GM18951 (cell line): ENCODE data around the gene BTBD7.

Source experiments
- POLR2A ChIP-seq: IDR thresholded peaks from 4 replicates; pipeline ENCODE4 v1.6.1; 2011; ENCODE audit warnings: mild to moderate bottlenecking; ENCODE audit not compliant: insufficient read length, insufficient read depth; ENCODE audit errors: extremely low read depth
- in situ Hi-C: fragments of 300-500 bp; cut with MboI; formaldehyde crosslinking; loops from one replicate; pipeline ENCODE4 v1.12.0; 2022; ENCODE audit warnings: low sequenced_read_pairs, mixed read lengths, inconsistent platforms; ENCODE audit not compliant: unreplicated experiment

Gene BTBD7

DNA sequence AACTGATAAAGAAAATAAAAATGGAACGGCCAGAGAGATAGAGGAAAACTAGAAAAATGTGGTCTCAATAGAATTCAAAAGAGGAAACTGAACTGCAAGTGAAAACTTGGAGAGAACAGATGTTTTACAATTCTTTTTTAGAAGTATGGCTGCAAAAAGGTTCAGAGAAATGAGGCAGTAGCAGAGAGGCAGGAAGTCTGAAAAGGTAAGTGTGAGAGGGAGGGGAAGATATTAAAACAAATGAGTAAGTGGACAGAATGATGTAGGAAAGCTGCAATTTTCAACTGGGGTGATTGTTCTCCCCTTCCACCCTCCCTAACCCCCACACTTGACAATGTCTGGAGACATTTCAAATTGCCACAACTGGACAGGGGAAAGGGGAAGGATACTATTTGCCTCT lies 12.9 kb downstream of the BTBD7 start:
- in situ Hi-C loops: no loop called here
- no peak for TF ChIP-seq POLR2A

DNA sequence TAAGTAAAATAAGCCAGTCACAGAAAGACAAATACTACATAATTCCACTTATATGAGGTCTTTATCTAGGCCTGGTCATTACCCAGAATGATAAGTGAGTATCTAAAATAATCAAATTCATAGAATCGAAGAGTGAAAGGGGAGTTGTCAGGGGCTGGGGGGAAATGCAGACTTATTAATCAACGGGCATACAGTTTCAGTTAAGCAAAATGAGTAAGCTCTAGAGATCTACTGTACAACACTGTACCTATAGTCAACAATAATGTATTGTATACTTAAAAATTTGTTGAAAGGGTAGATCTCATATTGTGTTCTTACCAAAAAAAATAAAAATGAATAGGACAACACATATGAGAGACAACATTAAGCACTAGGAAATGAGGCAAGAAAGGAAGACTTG lies 13.3 kb downstream of the BTBD7 start:
- no peak for TF ChIP-seq POLR2A
- in situ Hi-C loops: no loop called here

DNA sequence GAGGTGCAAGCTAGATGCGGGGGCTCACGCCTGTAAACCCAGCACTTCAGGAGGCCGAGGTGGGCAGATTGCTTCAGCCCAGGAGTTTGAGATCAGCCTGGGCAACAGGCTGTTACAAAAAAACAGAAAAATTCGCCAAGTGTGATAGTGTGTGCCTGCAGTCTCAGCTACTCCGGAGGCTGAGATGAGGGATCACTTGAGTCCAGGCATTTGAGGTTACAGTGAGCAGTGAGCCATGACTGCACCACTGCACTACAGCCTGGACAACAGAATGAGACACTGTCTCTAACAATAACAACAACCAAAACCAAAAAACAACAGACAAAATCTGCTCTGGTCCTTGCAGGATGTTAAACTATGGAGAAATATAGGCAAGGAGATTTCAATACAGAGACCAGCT lies 13.9 kb downstream of the BTBD7 start:
- no peak for TF ChIP-seq POLR2A
- in situ Hi-C loops: no loop called here

DNA sequence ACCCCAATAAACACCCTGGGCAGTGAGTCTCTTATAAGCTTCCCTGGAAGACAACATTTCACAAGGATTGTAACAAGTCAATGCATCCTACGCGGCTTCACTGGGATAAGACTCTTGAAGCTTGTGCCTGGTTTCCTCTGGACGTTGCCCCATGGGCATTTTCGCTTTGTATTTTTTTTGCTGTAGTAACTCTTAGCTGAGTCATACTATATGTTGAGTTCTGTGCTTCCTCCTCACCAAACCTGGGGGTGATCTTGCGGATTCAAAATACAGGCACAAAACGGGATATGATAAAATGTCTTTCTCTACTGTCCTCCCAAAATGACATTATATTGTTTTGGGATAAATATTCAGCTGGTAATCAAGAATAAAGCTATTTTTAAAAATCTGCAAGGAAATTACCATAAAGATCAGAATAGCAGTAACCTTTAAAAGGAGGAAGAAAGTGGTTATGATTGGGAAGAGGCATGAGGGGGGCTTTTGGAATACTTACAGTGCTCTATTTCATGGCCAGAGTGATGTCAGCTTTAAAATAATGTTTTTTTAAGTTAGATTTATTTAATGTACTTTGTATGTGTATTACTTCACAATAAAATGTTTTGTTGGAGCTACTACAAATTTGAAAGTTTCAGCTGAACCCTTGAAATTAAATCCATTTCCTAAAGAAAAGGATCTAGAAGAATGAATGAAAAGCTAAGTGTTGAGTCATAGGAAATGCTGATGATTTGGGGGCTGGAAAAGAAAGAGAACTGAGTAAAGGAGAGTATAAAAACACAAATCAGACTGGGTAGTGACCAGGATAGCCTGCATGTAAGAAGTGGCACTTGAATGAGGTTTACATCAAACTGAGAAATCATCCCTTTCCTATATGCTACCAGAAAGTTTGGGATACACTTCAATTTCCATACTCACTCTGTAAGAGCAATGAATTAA lies 14.7 kb downstream of the BTBD7 start:
- no peak for TF ChIP-seq POLR2A
- in situ Hi-C loops: no loop called here

DNA sequence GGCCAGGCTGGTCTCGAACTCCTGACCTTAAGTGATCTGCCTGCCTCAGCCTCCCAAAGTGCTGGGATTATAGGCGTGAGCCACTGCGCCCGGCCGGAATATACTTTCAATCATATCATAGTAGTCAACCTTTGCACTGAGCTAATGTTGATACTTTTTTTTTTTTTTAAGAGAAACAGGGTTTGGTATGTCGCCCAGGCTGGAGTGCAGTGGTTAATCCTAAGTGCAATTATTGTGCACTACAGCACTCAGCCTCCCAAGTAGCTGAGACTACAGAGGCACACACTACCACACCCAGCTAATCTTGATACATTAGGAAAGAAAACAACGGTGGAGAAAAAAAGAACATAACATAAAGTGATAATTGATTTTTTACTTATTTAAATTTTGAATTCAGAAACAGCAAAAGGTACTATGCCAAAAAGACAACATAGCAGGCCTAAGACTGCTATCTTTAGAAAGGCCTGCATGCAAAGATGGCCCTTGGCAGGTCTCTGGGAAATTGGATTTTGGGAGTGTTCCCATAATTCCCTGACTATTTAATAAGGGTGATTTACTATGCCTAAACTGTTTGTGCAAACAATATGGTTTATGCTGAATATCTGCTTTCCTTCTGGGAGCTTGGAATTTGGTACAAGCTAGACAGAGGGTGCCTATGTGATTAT lies 15.5 kb downstream of the BTBD7 start:
- no peak for TF ChIP-seq POLR2A
- in situ Hi-C loops: no loop called here

DNA sequence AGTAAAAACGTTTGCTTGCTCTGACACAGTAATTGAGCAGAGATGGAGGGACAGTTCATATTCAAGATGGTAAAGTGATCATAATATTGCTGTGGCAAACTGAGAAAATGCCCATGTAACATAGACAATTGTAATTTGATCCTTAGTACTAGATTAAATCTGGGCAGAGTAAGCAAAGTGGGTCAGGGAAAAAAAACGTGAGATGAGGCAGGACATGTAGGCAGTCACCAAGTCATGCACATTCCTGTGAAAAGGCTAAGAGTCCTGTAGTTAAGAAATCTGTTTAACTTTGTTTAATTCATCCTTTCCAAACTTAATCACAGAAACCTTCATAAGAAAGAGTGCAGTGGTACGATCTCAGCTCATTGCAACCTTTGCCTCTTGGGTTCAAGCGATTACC lies 16.1 kb downstream of the BTBD7 start:
- in situ Hi-C loops: no loop called here
- TF ChIP-seq POLR2A: no peak

DNA sequence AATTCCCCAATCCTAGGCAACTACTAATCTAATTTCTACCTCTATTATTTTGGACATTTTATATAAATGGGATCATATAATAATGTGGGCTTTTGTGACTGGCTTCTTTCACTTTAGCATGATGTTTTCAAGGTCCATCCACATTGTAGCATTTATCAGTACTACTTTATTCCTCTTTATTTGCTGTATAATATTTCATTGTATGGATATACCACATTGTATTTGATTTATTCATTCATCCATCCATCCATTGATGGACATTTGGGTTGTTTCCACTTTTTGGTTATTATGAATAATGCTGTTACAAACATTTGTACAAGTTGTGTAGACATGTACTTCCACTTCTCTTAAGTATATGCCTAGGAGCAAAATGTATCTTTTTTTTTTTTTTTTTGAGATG lies 17.3 kb downstream of the BTBD7 start:
- in situ Hi-C loops: no loop called here
- TF ChIP-seq POLR2A: no peak

DNA sequence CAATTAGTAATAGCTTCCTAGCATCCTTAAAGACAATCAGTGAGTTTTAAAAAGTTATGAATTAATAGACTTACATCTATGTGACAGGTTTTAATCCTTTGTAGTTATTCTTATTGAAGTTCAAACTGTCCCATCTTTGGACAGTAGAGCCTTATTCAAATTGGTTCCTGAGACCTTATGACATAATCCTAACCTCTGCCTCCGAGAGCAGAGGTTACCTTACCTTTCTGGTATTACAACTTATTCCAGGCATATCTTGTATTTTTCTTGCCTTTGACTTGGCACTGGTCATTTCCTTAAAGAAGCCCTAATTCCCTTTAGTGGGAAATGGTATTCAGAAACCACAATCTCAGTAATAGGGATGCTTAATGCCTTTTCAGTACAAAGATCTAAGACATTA lies 21.8 kb downstream of the BTBD7 start:
- in situ Hi-C loops: no loop called here
- TF ChIP-seq POLR2A: no peak

DNA sequence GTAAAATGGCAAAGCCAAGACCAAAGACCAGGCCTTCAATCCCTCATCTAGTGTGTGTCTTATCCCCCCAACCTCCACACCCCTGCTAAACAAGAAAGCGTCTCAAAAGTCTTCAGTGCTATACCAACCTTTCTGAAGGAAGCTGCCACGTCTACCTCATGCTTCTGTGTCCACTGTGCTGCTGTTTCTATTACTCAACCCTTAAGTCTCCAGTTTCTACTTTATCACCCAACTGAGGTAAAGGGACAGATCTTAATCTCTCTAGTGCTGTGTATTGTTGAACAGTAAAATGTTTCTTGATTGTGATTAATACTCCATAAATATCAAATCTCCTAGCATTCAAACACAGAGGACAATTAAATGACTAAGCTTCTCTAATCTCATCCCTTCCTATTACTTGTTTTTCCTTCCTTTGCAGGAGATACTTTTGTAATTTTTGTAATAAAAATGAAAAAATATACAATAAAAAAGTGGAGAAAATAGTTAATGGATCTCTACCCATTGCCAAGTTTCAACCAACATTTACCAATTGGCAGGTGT lies 23.3 kb downstream of the BTBD7 start:
- TF ChIP-seq POLR2A: no peak
- in situ Hi-C loops: no loop called here

DNA sequence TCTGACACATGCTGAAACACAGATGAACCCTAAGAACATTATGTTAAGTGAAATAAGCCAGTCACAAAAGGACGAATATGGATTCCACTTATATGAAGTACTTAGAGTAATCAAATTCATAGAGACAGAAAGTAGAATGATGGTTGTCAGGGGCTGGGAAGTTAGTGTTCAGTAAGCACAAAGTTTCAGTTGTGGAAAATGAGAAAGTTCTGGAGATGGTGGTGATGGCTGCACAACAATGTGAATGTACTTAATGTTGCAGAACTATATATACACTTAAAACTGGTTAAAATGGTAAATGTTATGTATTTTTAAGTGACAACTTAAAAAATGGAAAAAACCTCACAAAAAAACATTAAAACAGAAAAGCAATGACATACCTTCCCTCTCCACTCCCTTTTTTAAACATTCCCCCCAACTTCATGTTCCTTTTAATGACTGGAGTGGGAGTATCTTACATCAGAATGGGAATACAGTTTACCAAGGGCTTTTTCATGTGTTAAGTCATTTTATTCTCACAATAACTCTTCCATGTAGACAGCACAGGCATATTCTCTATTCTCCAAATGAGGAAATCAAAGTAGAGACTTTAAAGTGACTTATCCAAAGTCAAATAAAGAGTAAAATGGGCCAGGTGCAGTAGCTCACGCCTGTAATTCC lies 24.0 kb downstream of the BTBD7 start:
- in situ Hi-C loops: no loop called here
- TF ChIP-seq POLR2A: no peak

DNA sequence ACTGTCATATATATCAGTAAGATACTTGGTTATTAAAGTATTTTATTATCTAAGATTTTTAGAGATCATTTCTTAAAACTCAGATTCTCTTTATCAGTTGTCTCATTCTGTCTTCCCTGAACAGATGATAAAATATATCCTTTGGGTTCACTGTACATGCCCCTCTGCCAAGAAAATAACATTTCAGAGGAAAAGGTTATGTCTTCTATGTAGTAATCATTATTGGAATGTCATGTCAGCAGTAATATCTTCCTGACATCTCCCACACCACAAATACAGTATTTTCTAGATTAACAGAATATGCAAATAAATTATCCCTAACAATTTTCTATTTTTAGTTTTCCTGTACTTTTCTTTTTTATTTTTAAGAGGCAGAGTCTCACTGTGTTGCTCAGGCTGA lies 26.0 kb downstream of the BTBD7 start:
- TF ChIP-seq POLR2A: no peak
- in situ Hi-C loops: no loop called here

DNA sequence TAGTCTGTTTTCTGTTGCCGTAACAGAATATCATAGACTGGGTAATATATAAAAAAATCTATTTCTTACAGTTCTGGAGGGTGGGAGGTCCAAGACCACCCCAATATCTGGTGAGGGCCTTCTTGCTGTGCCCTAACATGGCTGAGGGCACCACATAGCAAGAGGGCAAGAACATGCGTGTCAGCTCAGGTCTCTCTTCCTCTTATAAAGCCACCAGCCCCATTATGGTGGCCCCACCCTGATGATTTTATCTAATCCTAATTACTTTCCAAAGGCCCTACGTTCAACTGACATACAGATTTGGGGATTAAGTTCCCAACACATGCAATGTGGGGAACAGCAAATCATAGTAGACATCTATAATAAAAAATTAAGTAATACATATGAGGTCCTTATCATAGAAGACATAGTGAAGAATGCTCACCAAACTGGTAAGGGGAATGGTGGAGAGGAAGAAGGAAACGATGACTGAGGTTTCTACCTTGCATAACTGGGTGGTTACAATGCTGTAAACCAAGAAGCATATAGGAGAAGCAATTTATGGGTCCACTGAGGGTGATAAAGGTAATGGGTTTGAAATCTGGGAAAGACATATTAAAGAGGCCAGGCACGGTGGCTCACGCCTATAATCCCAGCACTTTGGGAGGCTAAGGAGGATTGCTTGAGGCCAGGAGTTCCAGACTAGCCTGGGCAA lies 27.0 kb downstream of the BTBD7 start:
- in situ Hi-C loops: no loop called here
- TF ChIP-seq POLR2A: no peak

DNA sequence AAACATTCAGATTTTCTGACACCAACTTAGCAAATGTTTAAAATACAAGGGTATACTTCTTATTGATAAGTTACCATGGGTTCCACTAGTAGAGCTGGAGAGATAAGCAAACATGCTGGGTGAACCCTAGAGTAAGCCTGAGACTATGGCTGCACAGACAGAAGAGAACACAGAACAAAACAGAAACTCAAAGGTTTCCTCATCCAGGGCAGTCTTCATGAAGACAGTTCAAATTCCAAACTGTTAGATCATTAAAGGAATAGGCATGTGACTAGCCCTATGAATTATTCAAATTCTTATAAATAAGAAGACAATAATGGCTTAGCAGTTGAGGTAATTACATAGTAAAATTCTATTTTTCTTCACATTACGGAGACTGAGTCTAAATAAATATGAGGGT lies 28.1 kb downstream of the BTBD7 start:
- no peak for TF ChIP-seq POLR2A
- in situ Hi-C loops: no loop called here
